Stimulated activated CD8-positive, alpha-beta memory T cell treated with anti-CD3 and anti-CD28 coated beads, Interleukin-12 subunit alpha, Interleukin-12 subunit beta, amount 100 ng/mL, for 24 hours (primary cell): ENCODE data around the gene KIAA0232.

ENCODE experiments used
- DNase-seq: peaks from one replicate; pipeline ENCODE4 v3.0.0-alpha.2; 2020; ENCODE audit errors: extremely low read depth

KIAA0232 gene

GRCh38 chr4:6916587-6917460, 134.3 kb downstream of the KIAA0232 start:
- DNase-seq: peak; percentile 34

DNA sequence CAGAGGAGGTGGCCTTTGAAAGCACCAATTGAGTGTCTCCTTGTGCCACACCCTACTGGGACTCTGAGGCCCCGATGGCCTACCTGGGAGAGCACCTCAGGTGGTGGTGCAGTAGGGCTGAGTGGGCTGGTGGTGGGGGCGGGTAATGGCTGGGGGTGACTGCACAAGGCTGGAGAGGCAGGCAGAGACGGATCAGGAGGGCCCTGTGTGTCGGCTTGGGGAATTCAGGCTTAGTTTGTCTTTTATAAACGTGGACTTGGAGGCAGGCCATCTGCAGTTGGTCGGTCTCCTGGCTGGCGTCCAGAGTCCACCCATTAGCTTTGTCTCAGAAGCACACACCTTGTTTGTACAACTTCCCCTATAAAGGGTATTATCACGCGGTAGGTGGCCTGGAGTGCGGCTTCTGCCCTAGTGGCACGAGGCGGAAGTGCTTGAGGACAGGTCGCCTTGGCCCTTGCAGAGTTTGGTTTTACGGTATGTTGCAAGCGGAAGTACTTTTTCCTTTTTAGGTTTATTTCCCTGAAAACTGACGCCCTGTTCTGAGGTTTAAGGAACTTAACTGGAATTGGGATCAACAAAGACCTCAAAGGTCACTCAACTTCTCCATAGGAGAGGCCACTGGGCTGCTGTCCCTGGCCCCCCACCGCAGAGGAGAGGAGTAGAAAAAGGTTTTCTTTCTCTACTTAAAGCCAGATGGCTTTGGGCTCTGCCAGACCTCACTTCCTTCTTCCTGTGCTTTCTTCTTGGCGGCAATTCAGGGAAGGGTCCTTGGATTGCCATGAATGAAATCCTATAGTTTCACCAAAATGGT, 135.1 kb downstream of the KIAA0232 start:
- DNase-seq: no peak

DNA sequence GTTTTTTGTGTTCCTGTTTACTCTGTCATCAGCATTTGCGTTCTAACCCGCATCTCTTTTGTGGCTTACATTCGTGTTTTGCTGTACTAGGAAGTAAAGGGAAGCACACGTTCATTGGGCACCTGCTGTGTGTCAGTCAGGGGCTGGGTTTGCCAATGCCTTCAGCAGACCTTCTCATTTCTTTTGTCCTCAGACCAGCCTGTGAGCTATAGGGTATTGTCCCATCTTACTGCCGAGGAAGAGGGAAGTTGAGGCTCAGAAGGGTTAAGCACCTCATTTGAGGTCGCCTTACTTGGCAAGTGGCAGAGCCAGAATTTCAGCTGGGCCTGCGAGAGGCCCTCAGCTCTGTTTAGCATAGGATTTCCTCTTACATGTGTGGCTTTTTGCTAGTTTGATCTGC, 135.8 kb downstream of the KIAA0232 start:
- DNase-seq: no peak

- DNase-seq: no peak
Measured at GRCh38 chr4:6920171-6920570, 137.6 kb downstream of the KIAA0232 start.

DNA sequence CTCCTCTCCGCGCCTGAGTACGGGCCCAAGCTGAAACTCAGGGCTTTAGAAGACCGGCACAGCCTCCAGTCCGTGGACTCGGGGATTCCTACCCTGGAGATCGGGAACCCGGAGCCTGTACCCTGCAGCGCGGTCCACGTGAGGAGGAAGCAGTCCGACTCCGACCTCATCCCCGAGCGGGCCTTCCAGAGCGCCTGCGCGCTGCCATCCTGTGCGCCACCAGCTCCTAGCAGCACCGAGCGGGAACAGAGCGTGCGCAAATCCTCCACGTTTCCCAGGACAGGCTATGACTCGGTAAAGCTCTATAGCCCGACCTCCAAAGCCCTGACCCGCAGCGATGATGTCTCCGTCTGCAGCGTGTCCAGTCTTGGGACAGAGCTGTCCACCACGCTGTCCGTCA, 141.0 kb downstream of the KIAA0232 start:
- DNase-seq: no peak

GRCh38 chr4:6924361-6924779, 141.8 kb downstream of the KIAA0232 start:
- no peak for DNase-seq

DNA sequence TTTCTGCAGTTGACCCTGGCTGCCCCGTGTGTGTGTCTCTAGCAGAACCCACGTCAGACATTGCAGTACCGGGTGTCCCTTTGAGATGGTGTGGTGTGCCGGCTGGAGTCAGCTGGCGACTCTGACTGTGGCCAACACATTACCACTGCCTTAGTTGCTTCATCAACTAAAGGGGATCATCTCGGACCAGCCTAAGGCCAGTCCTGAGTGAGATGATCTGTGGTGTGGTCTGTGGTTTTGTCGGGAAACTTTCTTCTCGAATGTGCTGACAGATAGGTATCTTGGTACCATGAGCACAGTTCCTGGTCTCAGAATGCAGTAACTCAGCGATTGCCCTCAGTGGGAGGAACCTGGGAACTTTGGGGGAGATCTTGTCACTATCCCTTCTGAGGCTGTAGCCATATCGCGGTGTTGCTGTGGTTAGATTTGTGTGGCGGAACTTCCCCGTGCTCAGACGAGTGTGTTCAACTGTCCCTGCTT, 142.9 kb downstream of the KIAA0232 start:
- no peak for DNase-seq

DNA sequence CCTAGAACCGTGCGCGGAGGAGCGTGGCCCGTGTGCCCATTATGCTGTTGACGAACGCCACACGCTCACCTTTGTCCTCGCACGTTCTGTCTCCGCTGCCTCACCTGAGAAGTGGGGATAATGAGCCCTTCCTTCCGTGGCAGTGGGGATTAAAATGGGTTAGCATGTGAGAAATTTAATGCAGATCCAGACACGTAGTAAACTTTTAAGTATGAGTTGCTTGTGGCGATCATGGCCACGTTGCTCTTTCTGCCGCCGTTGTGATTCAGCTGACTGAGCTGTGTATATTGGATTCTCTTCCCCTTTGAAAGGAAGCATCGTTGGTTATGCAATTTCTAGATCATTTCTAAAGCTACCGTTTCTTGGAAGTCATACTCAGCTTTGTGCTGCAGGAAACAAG, 143.6 kb downstream of the KIAA0232 start:
- DNase-seq: no peak

- no peak for DNase-seq
Measured at GRCh38 chr4:6926681-6927478, 144.4 kb downstream of the KIAA0232 start.

DNA sequence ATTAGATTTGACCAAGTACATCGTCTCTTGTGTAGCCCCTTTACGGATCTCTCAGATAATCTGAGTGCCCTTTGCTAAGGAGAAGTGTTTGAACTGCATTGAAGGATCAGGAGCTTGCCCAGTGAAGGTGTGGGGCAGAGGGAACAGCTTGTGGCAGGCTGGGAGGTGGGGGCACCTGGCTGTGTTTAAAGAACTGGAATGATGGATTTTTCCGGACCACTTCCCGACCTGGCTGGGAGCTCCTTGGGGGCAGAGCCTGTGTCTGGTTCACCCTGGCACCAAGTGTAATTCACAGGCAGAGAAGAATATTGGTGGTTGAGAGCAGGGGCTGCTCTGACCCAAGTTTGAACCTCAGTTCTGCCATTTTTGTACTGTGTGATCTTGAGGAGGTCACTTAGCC, 145.6 kb downstream of the KIAA0232 start:
- no peak for DNase-seq

DNA sequence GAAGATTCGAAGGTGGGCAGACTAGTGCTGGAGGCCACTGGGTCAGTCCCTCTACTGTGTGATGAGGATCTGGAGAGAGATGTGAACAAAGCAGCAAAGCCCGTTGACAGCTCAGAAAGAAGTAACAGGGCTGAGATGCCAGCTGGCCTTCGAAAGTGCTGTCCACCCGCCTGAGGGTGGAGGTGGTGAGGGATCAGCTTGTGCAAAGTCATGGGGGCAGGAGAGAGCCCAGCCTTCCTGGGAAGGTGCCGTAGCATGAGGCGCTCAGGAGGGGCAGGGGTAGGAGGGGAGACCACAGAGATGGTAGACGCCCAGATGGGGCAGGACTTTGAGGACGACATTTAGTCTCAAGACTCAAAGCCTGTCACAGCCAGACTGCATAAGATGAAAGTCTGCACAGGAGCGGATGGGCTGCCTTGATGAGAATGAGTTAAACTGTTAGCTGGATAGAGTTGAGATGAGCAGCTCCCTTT, 146.8 kb downstream of the KIAA0232 start:
- DNase-seq: no peak

DNA sequence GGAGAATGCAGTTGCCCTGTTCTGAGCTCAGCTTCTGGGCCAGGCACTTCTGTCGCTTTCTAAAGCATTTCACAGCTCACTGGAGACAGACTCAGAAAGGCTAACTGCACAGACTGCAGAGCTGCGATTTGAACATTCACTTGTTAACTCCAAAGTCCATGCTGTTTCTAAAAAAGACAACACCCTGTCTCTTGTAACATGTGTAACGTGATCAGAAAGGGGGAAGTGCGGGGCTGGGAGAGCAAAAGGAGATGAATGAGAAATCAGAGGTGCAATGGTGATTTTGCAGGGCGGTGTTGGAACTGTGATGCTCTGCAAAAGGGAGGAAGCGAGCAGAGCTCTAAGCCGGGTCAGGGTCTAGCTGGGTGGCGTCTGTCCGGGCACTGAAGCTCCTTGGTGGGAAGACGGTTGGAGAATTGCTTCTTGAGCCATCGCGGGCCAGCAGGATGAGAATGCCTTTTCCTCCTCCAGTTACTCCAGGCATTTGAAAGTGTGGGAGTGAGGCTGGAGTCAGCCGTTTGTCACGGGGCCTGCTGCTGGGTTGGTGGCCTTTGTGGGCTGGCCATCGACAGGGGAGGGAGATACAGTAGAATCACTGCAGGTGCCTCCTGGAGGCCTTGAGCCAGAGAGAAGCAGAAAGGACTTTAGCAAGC, 147.4 kb downstream of the KIAA0232 start:
- no peak for DNase-seq

- DNase-seq: no peak
Measured at GRCh38 chr4:6932475-6932874, 149.9 kb downstream of the KIAA0232 start.

- DNase-seq: no peak
Measured at GRCh38 chr4:6932918-6933317, 150.4 kb downstream of the KIAA0232 start.
